Measurements from ENCODE around the gene MGMT. TPM values are rescaled to one million over a fixed set of nuclear protein-coding genes. Genes with fewer than 3 reads are reported as not detected.

MGMT gene
- total RNA-seq, 3 donors from 2014 or later = 34.1 to 57.8 (median 46.7) TPM

GRCh38 chr10:129771576-129771975, 304.5 kb downstream of the MGMT start:
- DNase-seq (ENCODE audit: low spot score in 2 of 2) = no peak

GRCh38 chr10:129771991-129772431, 305.0 kb downstream of the MGMT start:
- Histone ChIP-seq H3K36me3 (no peaks in the 10 kb centered on the region), H3K4me3 (no peak overlapping the region), H3K9me3 (no peaks in the 10 kb centered on the region), H3K27ac (no peak overlapping the region), H3K4me1 (no peaks in the 10 kb centered on the region), H3K27me3 (no peaks in the 10 kb centered on the region)
- no peak for TF ChIP-seq POLR2A (IDR thresholded peaks at IDR 0.05)
- no peak for TF ChIP-seq POLR2AphosphoS5 (IDR thresholded peaks at IDR 0.05)
- no peak for TF ChIP-seq CTCF (IDR thresholded peaks at IDR 0.05)
- intact Hi-C loops (cut with DNase I; ENCODE audit: low total_unique reads) = no loop called here
- no peak for DNase-seq (ENCODE audit: low spot score in 2 of 2)

More at GRCh38 chr10:129771576-129771975, 304.5 kb downstream of the MGMT start:
- no peaks in the 10 kb centered on the region for H3K27me3 ChIP-seq
- no peaks in the 10 kb centered on the region for H3K36me3 ChIP-seq
- no peak for TF ChIP-seq CTCF (IDR thresholded peaks at IDR 0.05)
- no peak for TF ChIP-seq POLR2A (IDR thresholded peaks at IDR 0.05)
- intact Hi-C loops (cut with DNase I; ENCODE audit: low total_unique reads) = no loop called here
- no peak overlapping the region for H3K27ac ChIP-seq
- no peaks in the 10 kb centered on the region for H3K9me3 ChIP-seq
- H3K4me1 ChIP-seq = no peaks in the 10 kb centered on the region
- H3K4me3 ChIP-seq = no peak overlapping the region

GRCh38 chr10:129772468-129773358, 305.7 kb downstream of the MGMT start:
- intact Hi-C loops (cut with DNase I; ENCODE audit: low total_unique reads) = no loop called here
- Histone ChIP-seq H3K4me1 (no peaks in the 10 kb centered on the region), H3K27me3 (no peaks in the 10 kb centered on the region), H3K4me3 (no peak overlapping the region), H3K9me3 (no peaks in the 10 kb centered on the region), H3K36me3 (no peaks in the 10 kb centered on the region), H3K27ac (no peak overlapping the region)
- DNase-seq (ENCODE audit: low spot score in 2 of 2) = peak in 1 of 2 donors; percentile 13
- TF ChIP-seq CTCF (IDR thresholded peaks at IDR 0.05) (no peak), POLR2A (IDR thresholded peaks at IDR 0.05) (no peak), POLR2AphosphoS5 (IDR thresholded peaks at IDR 0.05) (no peak)

- peak in 1 of 2 donors; percentile 7 for DNase-seq (ENCODE audit: low spot score in 2 of 2)
- Histone ChIP-seq H3K27me3 (no peaks in the 10 kb centered on the region), H3K27ac (no peak overlapping the region), H3K4me1 (no peaks in the 10 kb centered on the region), H3K9me3 (no peaks in the 10 kb centered on the region), H3K36me3 (no peaks in the 10 kb centered on the region), H3K4me3 (no peak overlapping the region)
- intact Hi-C loops (cut with DNase I; ENCODE audit: low total_unique reads) = no loop called here
- TF ChIP-seq POLR2AphosphoS5 (IDR thresholded peaks at IDR 0.05) (no peak), CTCF (IDR thresholded peaks at IDR 0.05) (no peak), POLR2A (IDR thresholded peaks at IDR 0.05) (no peak)
Measured at GRCh38 chr10:129773359-129773990, 306.4 kb downstream of the MGMT start.
